Pancreas (tissue), 10 donors: ENCODE measurements around the gene SCTR. TPM values are rescaled to one million over a fixed set of nuclear protein-coding genes. Genes with fewer than 3 reads are reported as not detected.
A peak's percentile ranks its signal among the peaks of the same experiment; 100 is the strongest.

Source experiments
- ATAC-seq, 4 donors: fragments of 200-7000 bp; cut with Tn5 transposase; one replicate each; pipeline versions ENCODE4 v1.8.0 to v1.9.1; 2020; ENCODE audit warnings: mild to moderate bottlenecking in 4 of 4, moderate library complexity in 4 of 4
- DNase-seq, 6 donors: peaks; one replicate each; pipeline ENCODE4 v3.0.0-alpha.2; 2020
- FAIRE-seq: peaks from 2 replicates; lab custom pipeline; 2012; peaks lifted over from hg19 to GRCh38; lab: Jason Lieb, UNC
- H3K27ac ChIP-seq, 4 donors: fragments of 200-600 bp; sonication (generic); 1 replicate in 3 of 4; 2 replicates in 1 of 4; pipeline versions ENCODE4 v1.5.0 to v1.8.0; 2020
- H3K27me3 ChIP-seq, 4 donors: fragments of 200-600 bp; one replicate each; pipeline ENCODE4 v1.8.0; 2021
- H3K36me3 ChIP-seq, 3 donors: fragments of 200-600 bp; sonication (generic) in 1 of 3; one replicate each; pipeline versions ENCODE4 v1.5.0 to v1.8.0; 2020 to 2021
- H3K4me1 ChIP-seq, 3 donors: fragments of 200-600 bp; one replicate each; pipeline ENCODE4 v1.8.0; 2021
- H3K4me3 ChIP-seq, 4 donors: fragments of 200-600 bp; sonication (generic) in 2 of 4; one replicate each; pipeline versions ENCODE4 v1.5.0 to v1.8.0; 2020 to 2021
- H3K9me3 ChIP-seq, 4 donors: fragments of 200-600 bp; one replicate each; pipeline ENCODE4 v1.8.0; 2021
- WGBS, 2 donors: extraction: QIAGEN DNeasy Blood & Tissue Kit; methylation state at CpG; one replicate each; pipeline ENCODE4 v1.1.7; 2013; 5-methylcytosine and 5-hydroxymethylcytosine counted together
- intact Hi-C, 3 donors: fragments of 100-400 bp; cut with DNase I; formaldehyde crosslinking; loops; one replicate each; pipeline versions ENCODE4 v1.11.1 to v1.14.2; 2022
- polyA plus RNA-seq, 2 donors: library from polyadenylated mRNA; stranded (reverse); fragments of 200-250 nt; gene quantifications; one replicate each; pipeline ENCODE4 v1.2.3, GENCODE V29; 2013
- total RNA-seq, 6 donors: library from RNA; stranded (reverse); fragmentation: NEBNext Ultra II Directional in 4 of 6; extraction: Animal tissue kit (Norgen Biotek cat#: 25700) in 4 of 6; gene quantifications; one replicate each; pipeline versions ENCODE4 v1.2.1 to v1.2.4, GENCODE V29; 2021 to 2023
- TF ChIP-seq, protein P1 (sequence below), 4 donors: fragments of 200-600 bp; sonication (generic) in 3 of 4; IDR thresholded peaks; one replicate each; pipeline versions ENCODE4 v1.5.0 to v1.8.0; 2021; ENCODE audit warnings: antibody characterized with exemption in 4 of 4
- donor health status: healthy with polysubstance abuse.
- donor health status: DM: no; HTN: no; CAD: no; lungs with moderate emphysema.
- donor health status: DM: no; HTN: no; CAD: no.
- donor health status: control.
- donor health status: control.
- donor health status: Bipolar disorder and iron deficiency.
- donor health status: DM: yes; HTN: yes; CAD: no.
- donor health status: DM: no; HTN: no; CAD: no.
- donor health status: DM: no; HTN: no; CAD: no.
- donor health status: DM: yes; HTN: yes; CAD: no.

SCTR gene
- total and polyA plus RNA-seq, 8 donors, result 31.9 to 1,263 (median 84.7) TPM

- no peak for DNase-seq
- peak in 1 of 4 donors; percentile 8 for ATAC-seq
- FAIRE-seq, result no peak
- Histone ChIP-seq H3K4me1 (peaks cover 13 to 41% (median 38%) of the 10 kb centered on the region in 3 donors), H3K9me3 (no peaks in the 10 kb centered on the region), H3K27ac (peak overlapping the region in 2 of 4 donors; percentile 92 to 93), H3K27me3 (no peaks in the 10 kb centered on the region), H3K36me3 (no peaks in the 10 kb centered on the region), H3K4me3 (no peak overlapping the region)
- 64 to 67% methylated on average over 1 of the region's 1 CpG for WGBS, 2 donors
- intact Hi-C loops, result no loop called here
- TF ChIP-seq, protein P1, sequence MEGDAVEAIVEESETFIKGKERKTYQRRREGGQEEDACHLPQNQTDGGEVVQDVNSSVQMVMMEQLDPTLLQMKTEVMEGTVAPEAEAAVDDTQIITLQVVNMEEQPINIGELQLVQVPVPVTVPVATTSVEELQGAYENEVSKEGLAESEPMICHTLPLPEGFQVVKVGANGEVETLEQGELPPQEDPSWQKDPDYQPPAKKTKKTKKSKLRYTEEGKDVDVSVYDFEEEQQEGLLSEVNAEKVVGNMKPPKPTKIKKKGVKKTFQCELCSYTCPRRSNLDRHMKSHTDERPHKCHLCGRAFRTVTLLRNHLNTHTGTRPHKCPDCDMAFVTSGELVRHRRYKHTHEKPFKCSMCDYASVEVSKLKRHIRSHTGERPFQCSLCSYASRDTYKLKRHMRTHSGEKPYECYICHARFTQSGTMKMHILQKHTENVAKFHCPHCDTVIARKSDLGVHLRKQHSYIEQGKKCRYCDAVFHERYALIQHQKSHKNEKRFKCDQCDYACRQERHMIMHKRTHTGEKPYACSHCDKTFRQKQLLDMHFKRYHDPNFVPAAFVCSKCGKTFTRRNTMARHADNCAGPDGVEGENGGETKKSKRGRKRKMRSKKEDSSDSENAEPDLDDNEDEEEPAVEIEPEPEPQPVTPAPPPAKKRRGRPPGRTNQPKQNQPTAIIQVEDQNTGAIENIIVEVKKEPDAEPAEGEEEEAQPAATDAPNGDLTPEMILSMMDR (IDR thresholded peaks at IDR 0.05), result no peak
Measured at GRCh38 chr2:119546447-119546767, 22.1 kb upstream of the SCTR start.

DNA sequence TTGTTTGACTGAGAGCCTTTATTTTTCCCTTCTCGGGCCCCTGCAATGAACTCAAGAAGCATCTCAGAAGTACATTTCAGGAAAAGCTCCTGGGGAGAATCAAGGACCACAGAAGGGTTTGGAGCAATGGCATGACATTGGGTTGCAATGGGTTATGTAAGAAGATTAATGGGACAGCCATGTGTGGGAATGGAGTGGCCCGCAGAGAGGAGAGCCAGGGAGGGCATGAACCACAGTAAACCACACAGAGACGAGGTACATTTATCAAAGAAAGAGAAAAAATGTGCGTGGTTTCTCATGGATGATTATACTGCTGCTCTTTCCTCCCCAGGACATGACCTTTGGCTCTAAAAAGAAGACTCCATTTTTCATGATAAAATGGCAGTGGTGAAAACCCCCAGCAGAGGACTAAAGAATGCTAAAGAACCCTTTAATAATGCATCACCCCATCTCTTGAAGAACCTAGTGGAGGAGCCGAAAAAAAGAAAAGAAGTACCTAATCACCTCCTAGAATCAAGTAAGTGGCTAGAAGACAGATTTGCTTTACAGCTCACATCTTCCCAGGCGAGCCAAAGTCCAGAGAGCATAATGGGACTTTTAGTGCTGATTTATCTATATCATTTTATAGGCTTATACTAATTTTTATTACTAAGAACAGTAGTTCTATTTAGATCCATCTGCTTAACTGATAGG is 21.6 kb upstream of the SCTR start:
- intact Hi-C loops, result no loop called here
- TF ChIP-seq, protein P1 (IDR thresholded peaks at IDR 0.05), result no peak
- Histone ChIP-seq H3K27ac (peak overlapping the region; percentile 37 to 93 (median 83)), H3K4me1 (peaks cover 12 to 38% (median 35%) of the 10 kb centered on the region in 3 donors), H3K4me3 (peak overlapping the region in 1 of 4 donors; percentile 59), H3K9me3 (no peaks in the 10 kb centered on the region), H3K36me3 (no peaks in the 10 kb centered on the region), H3K27me3 (no peaks in the 10 kb centered on the region)
- 46 to 49% methylated on average over 6 of the region's 6 CpGs for WGBS, 2 donors
- ATAC-seq, result peak; percentile 20 to 50 (median 50)
- peak in 2 of 6 donors; percentile 42 to 50 for DNase-seq
- no peak for FAIRE-seq

DNA sequence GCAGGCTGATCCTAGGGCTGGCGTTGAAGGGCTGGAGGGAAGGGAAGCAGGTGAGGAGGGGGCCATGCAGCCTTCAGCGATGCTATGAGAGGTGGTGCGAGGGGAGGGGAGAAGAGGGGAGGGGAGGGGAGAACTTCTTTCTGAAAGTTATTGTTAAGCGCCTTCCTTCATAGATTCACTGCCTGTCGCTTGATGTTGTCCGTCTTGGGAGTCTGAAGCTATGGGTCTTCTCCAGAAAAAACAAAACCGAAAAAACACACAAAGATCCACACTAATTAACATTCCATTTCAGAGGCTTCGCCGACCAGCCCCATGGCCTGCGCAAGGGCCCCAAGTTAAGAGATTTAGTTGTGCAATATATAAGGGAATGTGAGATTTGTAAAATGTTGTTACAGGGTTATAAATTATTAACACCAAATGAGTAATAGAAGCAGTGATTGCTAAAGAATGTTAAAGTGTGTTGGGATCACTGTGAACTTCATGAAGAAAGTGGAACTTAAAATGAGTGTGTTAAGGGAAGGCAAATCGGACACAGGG is 20.7 kb upstream of the SCTR start:
- 55 to 56% methylated on average over 10 to 11 of the region's 11 CpGs for WGBS, 2 donors
- DNase-seq, result no peak
- Histone ChIP-seq H3K9me3 (no peaks in the 10 kb centered on the region), H3K27ac (peak overlapping the region; percentile 81 to 93 (median 91)), H3K27me3 (no peaks in the 10 kb centered on the region), H3K4me3 (peak overlapping the region; percentile 38 to 71 (median 52)), H3K36me3 (no peaks in the 10 kb centered on the region), H3K4me1 (peaks cover 9 to 30% (median 27%) of the 10 kb centered on the region in 3 donors)
- TF ChIP-seq, protein P1 (IDR thresholded peaks at IDR 0.05), result no peak
- intact Hi-C loops, result no loop called here
- no peak for FAIRE-seq
- peak; percentile 13 to 49 (median 27) for ATAC-seq

DNA sequence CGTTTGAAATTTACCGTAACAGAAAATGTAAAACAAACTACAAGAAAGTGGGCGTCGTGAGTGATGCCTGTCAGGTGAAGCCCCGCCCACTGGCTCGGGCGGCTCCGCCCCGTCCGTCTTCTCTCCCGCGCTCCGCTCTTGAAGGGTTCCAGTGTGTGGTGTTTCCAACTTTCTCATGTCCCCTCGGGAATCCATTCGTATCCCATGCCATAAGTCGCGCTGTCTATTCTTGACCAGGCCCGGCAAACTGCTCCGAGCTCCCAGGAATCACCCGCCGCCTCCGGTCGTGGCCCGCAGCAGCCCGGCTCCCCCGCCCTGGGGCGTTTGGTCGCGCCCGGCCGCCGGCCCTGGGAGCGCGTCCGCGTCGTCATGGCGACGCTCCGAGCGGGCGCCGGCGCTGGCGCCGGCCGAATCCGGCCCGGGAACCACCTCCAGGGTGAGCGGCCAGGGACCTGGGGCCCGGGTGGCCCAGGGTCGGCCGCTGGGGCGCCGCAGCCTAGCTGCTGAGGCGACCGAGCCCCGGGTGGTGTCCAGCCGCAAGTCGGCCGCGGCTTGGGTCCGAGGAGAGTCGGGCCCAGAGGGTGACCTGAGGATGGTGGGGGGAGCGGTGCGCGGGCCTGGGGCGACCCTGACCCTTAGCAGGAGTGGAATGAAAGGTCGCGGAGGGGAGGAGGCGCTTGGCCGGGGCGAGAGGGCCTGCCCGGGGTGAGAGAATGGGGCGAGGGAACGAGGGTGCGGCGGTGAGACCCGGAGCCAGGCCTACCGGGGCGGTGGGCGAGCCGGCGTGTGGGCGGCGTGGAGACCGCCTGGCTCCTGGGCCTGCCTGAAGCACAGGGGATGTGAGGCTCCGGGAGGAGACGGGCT is 20.0 kb upstream of the SCTR start, which contains the start of gene CFAP221:
TSS of gene CFAP221 (plus strand) at position 375 of the 864 bp plus-strand sequence. CDS start 1,683 bp downstream, outside the sequence.
- H3K27ac ChIP-seq, result peak within 1 kb of the TSS; percentile 81 to 93 (median 91)
- no peak for FAIRE-seq

More for the DNA sequence above, 20.0 kb upstream of the SCTR start, which contains the start of gene CFAP221:
- Histone ChIP-seq H3K4me1 (peaks cover 2 to 23% (median 20%) of the 10 kb centered on the region in 3 donors), H3K36me3 (no peaks in the 10 kb centered on the region), H3K9me3 (no peaks in the 10 kb centered on the region), H3K27me3 (no peaks in the 10 kb centered on the region), H3K4me3 (peak within 1 kb of the TSS; percentile 38 to 71 (median 52))
- ATAC-seq (peak; percentile 83 to 93 (median 88)), DNase-seq (peak; percentile 74 to 89 (median 83))
- intact Hi-C loops, result no loop called here
- WGBS, 2 donors, result 4 to 6% methylated on average over 87 to 89 of the region's 89 CpGs
- TF ChIP-seq, protein P1 (IDR thresholded peaks at IDR 0.05), result no peak
